GM18858 (cell line): Measurements from ENCODE around the gene TESMIN.

ENCODE experiments used
- ATAC-seq: cut with Tn5 transposase; IDR thresholded peaks from one replicate; pipeline ENCODE4 v1.9.1; 2021; ENCODE audit not compliant: unreplicated experiment

Gene TESMIN

DNA sequence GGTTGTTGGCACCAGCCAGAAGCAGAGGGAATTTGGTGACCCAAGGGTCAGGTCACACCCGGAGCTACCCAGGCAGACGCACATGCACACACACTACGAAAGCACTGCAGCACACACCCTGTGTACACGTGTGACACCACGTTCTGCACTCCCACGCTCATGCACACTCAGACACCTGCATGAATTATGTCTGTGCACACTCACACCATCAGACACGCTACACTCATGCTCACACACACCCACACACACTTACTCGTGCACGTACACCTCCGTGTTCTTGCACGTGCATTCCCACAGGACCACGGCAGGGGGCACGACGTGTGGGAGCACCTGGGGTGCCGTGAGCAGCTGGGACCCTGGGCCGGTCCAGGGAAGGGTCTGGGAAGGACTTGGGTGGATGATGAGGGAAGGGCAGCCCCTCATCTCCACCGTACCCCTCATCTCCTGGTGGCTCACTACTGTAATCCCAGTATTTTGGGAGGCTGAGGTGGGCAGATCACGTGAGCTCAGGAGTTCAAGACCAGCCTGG, 87.8 kb downstream of the TESMIN start:
- ATAC-seq = no peak

DNA sequence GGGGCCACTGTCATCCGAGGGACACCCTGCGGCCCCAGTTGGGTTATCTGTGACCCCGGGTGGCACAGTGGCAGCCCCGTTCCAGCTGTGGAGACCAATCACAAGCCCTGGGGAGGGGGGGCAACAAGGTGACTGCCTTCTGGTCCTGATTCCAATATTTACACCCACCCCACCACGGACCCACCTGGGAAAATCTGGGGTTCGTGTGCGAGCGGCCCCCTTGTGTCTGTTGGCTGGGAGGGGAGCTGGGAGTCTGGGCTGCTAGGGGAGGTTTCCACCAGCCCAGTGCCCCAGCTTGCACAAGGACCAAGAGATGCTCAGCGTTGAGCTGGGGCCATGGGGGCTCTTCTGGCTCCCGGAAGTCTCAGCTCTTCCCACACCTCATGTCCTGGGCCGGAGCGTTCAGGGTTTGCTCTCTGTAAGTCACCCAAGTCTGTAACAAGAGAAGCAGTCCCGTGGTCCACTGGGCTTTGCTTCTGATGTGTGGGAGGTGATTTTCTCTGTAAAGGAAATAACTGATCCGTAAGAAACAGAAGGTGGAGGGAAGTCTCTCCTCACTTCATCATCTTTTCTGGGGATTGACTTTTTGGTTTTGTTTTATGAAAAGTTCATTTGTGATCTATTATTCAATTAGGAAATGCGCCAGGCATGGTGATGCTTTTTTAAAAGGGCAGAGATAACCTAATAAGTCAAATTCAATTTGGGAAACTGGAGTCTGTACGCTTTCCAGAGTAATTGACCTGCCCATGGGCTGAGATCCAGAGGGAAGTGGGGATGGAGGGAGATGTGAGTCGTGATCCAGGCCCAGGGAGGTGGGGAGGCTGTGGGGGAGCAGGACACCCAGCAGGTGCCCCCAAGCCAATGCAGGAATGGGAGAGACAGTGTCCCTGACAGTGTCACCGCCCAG, 89.4 kb downstream of the TESMIN start:
- ATAC-seq = no peak

GRCh38 chr11:68661014-68661413, 90.3 kb downstream of the TESMIN start:
- no peak for ATAC-seq

GRCh38 chr11:68660066-68660810, 91.1 kb downstream of the TESMIN start:
- no peak for ATAC-seq

DNA sequence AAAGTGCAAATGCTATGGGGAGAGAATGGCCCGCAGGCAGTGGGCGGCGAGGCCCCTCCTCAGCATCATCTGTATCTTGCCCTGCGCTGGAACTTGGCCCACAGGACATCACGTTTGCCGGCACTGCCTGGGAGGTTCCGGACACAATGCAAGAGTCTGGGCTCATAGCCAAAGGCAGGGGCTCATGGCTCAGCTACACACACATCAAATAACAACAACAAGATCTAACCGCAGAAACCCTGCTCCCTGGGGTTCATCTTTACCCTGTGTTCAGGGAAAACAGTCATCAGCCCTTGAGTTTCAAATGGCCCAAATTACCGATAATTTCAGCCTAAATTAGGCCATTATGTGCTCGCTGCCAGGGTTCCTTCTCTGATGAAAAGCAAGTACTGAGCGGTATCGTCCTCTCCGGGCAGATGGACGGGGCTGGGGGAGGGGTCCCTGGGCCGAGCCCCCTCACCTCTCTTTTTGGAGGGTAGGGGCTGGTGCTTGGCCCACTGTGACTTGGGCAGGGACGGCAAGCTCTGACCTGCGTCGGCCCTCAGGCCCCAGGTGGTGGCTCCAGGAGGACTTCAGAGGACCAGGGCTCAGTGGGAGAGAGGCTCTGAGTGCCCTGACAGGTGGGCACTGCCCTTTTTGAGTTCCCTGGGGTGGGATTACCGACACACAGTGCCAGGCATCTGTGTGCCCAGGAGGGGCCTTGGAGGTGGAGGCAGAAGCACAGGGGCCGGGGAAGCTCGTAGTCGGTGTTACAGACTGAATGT, 92.0 kb downstream of the TESMIN start:
- no peak for ATAC-seq

GRCh38 chr11:68658661-68659060, 92.7 kb downstream of the TESMIN start:
- no peak for ATAC-seq

DNA sequence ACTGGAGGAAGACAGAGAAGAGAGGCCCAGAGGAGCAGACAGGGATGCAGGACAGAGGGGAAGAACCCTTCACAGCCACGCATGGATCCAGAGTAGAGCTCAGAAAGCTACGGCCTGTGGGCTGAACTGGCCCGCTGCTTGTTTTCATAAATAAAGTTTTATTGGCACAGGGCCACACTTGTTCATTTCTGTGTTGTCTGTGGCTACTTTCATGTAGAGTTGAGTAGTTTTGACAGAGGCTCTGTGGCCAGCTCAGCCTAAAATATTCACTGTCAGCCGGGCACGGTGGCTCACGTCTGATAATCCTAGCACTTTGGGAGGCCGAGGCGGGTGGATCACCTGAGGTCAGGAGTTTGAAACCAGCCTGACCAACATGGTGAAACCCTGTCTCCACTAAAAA, 93.2 kb downstream of the TESMIN start:
- no peak for ATAC-seq
